Dermis blood vessel endothelial cell (primary cell): ENCODE measurements around the gene TUBAL3. TPM values are rescaled to one million over a fixed set of nuclear protein-coding genes. Genes with fewer than 3 reads are reported as not detected.
"Not testable (repeated sequence)": the region's sequence is repeated elsewhere in the genome, so short reads cannot be mapped to it uniquely, and the experiment has no call there.

Experiments used
- DNase-seq: peaks from one replicate; pipeline ENCODE4 v3.0.0; 2010
- total RNA-seq: library from RNA; depleted of rRNA; stranded (reverse); fragments of >200 nt; gene quantifications from 2 replicates; pipeline ENCODE4 v1.2.3, GENCODE V29; 2014

Gene TUBAL3
- total RNA-seq, 1 donor from 2014 or later, result 0.34 TPM

GRCh38 chr10:5423771-5424170, 19.1 kb upstream of the TUBAL3 start:
- DNase-seq, result no peak

GRCh38 chr10:5419466-5420094, 15.0 kb upstream of the TUBAL3 start:
- no peak for DNase-seq

DNA sequence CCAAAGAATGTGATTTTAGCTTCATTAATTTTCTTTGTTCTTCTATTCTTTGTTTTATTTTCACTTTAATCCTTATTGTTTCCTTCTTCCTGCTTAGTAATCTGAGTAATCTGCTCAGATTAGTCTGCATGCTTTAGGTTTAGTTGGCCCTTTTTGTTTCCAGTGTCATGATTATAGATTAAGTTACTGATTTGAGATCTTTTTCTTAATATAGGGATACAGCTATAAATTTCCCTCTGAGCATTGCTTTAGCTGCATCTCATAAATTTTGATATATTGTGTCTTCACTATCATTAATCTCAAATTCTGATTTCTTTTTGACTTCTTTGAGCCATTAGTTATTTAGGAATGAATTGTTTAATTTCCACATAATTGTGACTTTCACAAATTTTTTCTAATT, 14.0 kb upstream of the TUBAL3 start:
- no peak for DNase-seq

DNA sequence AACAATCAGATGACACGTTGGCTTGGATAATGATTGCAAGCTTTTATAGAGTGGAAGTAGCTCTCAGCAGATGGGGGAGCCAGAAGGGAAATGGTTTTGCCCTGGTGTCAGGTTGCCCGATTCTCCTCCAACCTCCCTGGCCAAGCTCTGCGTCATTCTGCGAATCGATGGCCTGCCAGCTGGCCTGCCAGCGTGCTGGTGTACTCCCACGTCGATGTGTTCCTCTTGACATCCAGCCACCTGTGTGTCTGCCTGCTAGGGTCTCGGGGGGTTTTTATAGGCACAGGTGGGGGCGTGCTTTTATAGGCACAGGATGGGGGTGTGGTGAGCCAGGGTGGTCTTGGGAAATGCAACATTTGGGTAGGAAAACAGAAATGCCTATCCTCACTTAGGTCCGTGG, 12.4 kb upstream of the TUBAL3 start:
- DNase-seq, result no peak

GRCh38 chr10:5413012-5413938, 8.6 kb upstream of the TUBAL3 start:
- DNase-seq, result peak; percentile 66

DNA sequence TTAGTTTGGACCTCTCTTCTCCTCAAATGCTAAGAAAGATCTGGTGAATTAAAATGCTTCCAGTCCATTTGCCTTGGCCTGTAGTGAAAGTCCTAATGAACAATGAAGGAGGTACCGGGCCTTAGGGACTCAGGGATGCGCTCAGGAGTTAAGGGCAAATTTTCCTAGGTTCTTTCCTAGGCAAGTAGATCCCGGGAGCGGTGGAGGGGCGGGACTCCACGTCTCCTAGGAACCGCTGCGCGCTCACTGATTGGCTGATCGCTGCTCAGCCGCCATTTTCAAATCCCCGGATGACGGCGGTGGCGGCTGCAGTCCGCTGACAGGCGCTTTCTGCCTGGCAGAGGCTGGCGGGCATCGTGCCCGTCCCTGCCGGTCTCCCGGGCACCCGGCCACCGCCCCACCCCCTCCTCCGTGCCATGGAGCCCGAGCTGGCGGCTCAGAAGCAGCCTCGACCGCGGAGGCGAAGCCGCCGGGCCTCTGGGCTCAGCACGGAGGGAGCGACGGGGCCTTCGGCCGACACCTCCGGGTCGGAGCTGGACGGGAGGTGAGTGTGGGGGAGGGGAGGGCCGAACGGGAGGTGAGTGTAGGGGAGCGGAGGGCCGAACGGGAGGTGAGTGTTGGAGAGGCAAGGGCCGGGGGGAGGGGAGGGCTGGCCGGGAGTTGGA, 7.8 kb upstream of the TUBAL3 start, which contains the start of gene NET1:
NET1 (plus strand) TSS at position 281 of the 665 bp plus-strand sequence; CDS start at position 417, 136 bp downstream.
- DNase-seq, result peak; percentile 94

GRCh38 chr10:5411941-5412276, 7.3 kb upstream of the TUBAL3 start:
- no peak for DNase-seq

GRCh38 chr10:5410787-5411186, 6.2 kb upstream of the TUBAL3 start:
- not testable (repeated sequence) for DNase-seq

DNA sequence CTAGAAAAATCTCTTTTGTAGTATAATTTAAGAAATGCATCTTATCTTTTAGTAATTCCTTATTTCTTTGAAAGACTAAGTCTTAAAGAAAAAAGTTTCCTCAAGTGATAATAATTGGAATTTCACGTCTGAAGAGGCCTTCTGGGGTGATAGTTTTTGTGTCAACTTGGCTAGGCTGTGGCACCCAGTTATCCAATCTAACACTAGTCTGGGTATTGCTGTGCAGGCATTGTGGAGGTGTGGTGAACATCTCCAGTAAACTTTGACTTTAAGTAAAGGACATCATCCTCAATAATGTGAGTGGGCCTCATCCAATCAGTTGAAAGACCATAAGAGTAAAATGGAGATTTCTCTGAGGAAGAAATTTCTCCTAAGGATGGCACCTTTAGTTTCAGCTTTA, 2.3 kb upstream of the TUBAL3 start:
- no peak for DNase-seq

DNA sequence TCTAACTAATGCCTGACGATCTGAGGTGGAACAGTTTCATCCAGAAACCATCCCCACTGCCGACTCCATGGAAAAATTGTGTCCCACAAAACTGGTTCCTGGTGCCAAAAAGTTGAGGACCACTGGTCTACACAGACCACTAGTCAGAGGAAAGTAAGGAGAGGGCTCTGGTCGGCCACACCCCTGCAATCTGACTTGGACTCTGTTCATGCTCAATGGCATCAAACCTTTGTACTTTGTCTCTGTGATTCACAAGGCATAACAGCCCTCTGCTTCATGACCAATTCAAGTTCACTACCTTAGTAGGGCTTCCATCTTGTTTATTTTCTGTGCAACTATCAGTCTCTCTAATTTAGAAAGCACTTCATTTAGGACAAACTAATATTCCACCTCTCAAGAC, 1.8 kb downstream of the TUBAL3 start:
- DNase-seq, result no peak

- no peak for DNase-seq
Observed at GRCh38 chr10:5400468-5401240, 4.0 kb downstream of the TUBAL3 start.

- no peak for DNase-seq
Observed at GRCh38 chr10:5399332-5399731, 5.3 kb downstream of the TUBAL3 start.

- DNase-seq, result no peak
Observed at GRCh38 chr10:5396556-5397300, 7.9 kb downstream of the TUBAL3 start.

- DNase-seq, result no peak
Observed at GRCh38 chr10:5395168-5395567, 9.5 kb downstream of the TUBAL3 start.

DNA sequence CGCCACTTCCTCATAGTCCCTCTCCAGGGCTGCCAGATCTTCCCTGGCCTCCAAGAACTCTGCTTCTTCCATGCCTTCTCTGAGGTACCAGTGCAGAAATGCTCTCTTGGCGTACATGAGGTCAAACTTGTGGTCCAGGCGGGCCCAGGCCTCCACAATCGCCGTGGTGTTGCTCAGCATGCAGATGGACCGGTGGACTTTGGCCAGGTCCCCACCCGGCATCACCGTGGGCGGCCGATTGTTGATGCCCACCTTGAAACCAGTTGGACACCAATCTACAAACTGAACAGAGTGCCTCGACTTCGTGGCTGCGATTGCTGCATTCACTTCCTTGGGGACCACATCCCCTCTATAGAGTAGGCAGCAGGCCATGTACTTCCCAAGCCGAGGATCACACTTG, 11.1 kb downstream of the TUBAL3 start:
- no peak for DNase-seq

DNA sequence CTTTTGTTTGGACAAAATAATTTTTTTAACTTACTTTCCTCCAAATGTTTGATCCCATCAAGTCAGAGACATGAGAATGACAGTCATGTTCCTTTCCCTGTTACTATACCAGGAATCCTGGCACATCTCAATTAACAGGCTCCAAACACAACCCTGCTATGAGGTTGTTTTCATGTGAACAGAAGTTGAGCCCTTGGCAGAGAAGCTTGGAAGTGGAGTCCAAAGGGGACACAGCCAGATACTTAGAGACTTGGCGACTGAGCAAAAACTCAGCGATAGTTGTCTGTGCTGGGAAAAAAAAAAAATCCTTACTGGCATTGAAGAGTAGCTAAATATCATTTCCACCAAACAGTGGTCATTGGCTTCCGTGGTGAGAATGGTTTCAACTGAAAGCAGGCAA, 12.8 kb downstream of the TUBAL3 start:
- DNase-seq, result no peak

DNA sequence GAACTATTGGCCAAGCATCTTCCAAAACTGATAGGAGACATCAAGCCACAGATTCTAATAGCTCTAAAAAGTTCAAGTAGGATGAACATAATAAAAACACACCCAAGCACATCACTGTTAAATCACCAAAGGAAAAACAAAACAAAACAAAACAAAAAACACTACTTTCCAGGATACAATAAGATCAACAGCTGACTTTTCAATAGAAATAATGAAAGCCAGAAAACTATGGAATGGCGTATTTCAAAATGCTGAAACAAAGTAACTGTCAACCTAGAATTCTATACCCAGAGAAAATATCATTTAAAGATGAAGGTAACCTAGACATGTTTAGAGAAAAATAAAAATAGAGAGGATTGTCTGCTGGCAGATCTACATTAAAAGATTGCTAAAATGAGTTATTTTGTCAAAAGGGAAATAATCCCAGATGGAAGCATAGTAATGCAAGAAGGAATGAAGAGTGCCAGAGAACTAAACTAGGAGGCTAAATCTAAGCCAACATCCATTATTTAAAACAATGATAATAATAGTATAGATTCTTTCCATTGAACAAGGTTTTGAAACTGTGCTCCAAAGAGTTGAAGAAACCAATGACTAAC, 13.9 kb downstream of the TUBAL3 start:
- DNase-seq, result no peak

DNA sequence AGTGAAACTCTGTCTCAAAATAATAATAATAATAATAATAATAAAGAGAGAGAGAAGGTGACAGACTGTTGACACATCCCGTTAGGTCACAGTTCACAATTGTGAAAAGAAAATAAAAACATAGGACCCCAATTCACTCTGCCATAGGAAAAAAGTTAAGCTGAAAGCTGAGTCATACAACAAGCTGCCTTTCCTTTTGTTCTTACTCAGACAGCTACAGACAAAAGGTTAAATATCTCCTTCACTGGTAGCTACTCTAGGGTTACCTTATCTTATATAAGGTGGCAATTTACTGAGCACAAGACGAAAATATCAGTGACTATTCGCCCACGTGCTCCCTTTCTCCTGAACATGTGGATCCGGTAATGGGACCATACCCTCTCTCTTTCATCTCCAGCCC, 17.5 kb downstream of the TUBAL3 start:
- peak; percentile 13 for DNase-seq

DNA sequence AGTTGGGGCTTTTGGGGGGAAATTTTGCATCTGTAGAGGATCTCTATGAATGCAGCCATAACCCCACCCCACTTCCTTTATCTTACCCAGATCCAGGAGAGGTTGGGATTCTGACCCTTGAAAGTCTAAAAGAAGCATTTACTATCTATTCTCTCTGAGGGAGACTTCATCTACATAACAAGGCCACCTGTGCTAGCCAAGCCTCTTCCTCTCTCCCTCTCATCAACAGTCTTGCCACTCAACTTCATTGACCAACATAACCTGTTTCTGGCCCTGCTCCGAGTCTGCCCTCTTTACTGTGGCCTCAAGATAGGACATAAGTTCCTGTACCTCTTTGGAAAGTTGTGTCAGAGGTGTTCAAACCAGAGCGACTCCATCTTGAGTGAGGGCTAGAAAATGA, 19.4 kb downstream of the TUBAL3 start:
- no peak for DNase-seq

GRCh38 chr10:5381187-5381586, 23.4 kb downstream of the TUBAL3 start:
- DNase-seq, result no peak

- DNase-seq, result not testable (repeated sequence)
Observed at GRCh38 chr10:5380395-5380794, 24.2 kb downstream of the TUBAL3 start.

DNA sequence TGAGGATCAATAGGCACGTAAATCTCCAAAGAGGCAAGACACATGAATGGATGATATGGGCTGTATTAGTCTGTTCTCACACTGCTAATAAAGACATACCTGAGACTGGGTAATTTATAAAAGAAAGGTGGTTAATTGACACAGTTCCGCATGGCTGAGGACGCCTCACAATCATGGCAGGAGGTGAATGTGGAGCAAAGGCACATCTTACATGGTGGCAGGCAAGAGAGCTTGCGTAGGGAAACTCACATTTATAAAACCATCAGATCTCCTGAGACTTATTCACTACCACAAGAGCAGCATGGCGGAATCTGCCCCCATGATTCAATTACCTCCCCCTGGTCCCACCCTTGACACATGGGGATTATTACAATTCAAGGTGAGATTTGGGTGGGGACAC, 25.4 kb downstream of the TUBAL3 start:
- DNase-seq, result not testable (repeated sequence)
